C4-2B (cell line): Measurements from ENCODE around the gene SPTB.

ENCODE experiments used
- H3K27ac ChIP-seq: fragments of 450-650 bp; 2 replicates; pipeline ENCODE4 v1.5.1; 2017
- ZFX ChIP-seq: fragments of 450-650 bp; IDR thresholded peaks from 2 replicates; pipeline ENCODE4 v1.6.1; 2017
- TF ChIP-seq, protein P1 (sequence below): fragments of 450-650 bp; conservative IDR thresholded peaks from 2 replicates; pipeline ENCODE4 v1.5.1; 2017; ENCODE audit warnings: mild to moderate bottlenecking

SPTB gene

GRCh38 chr14:64747327-64747726, 132.4 kb downstream of the SPTB start:
- no peak overlapping the region for H3K27ac ChIP-seq
- TF ChIP-seq ZFX: no peak
- TF ChIP-seq, protein P1, sequence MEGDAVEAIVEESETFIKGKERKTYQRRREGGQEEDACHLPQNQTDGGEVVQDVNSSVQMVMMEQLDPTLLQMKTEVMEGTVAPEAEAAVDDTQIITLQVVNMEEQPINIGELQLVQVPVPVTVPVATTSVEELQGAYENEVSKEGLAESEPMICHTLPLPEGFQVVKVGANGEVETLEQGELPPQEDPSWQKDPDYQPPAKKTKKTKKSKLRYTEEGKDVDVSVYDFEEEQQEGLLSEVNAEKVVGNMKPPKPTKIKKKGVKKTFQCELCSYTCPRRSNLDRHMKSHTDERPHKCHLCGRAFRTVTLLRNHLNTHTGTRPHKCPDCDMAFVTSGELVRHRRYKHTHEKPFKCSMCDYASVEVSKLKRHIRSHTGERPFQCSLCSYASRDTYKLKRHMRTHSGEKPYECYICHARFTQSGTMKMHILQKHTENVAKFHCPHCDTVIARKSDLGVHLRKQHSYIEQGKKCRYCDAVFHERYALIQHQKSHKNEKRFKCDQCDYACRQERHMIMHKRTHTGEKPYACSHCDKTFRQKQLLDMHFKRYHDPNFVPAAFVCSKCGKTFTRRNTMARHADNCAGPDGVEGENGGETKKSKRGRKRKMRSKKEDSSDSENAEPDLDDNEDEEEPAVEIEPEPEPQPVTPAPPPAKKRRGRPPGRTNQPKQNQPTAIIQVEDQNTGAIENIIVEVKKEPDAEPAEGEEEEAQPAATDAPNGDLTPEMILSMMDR: no peak

GRCh38 chr14:64746298-64747250, 133.1 kb downstream of the SPTB start:
- no peak overlapping the region for H3K27ac ChIP-seq
- TF ChIP-seq, protein P1: no peak
- no peak for TF ChIP-seq ZFX

GRCh38 chr14:64745511-64746091, 134.1 kb downstream of the SPTB start:
- H3K27ac ChIP-seq: no peak overlapping the region

GRCh38 chr14:64743061-64743460, 136.6 kb downstream of the SPTB start:
- H3K27ac ChIP-seq: no peak overlapping the region
- TF ChIP-seq, protein P1: no peak
- no peak for TF ChIP-seq ZFX

More at GRCh38 chr14:64745511-64746091, 134.1 kb downstream of the SPTB start:
- TF ChIP-seq, protein P1: no peak
- TF ChIP-seq ZFX: no peak

- TF ChIP-seq, protein P1: no peak
- TF ChIP-seq ZFX: no peak
- H3K27ac ChIP-seq: no peak overlapping the region
These were observed 137.7 kb downstream of the SPTB start for GRCh38 chr14:64741961-64742360.

- TF ChIP-seq, protein P1: no peak
- TF ChIP-seq ZFX: no peak
- no peak overlapping the region for H3K27ac ChIP-seq
These were observed 138.5 kb downstream of the SPTB start for GRCh38 chr14:64741200-64741599.

GRCh38 chr14:64738281-64738804, 141.4 kb downstream of the SPTB start:
- no peak for TF ChIP-seq ZFX
- TF ChIP-seq, protein P1: no peak
- no peak overlapping the region for H3K27ac ChIP-seq
